Hematopoietic multipotent progenitor cell treated with erythropoietin and hydrocortisone succinate and interleukin-3 and kit ligand, for 6 days (in vitro differentiated cells): ENCODE measurements around the gene GUCY1A1.
A peak's percentile ranks its signal among the peaks of the same experiment; 100 is the strongest.

Experiments used
- DNase-seq: peaks from one replicate; pipeline ENCODE4 v3.0.0-alpha.2; 2015

The GUCY1A1 gene

GRCh38 chr4:155660436-155660835, 6.2 kb upstream of the GUCY1A1 start:
- no peak for DNase-seq

GRCh38 chr4:155665054-155665453, 1.6 kb upstream of the GUCY1A1 start:
- DNase-seq: no peak

- DNase-seq: peak; percentile 74
These were observed 547 bp downstream of the GUCY1A1 start for GRCh38 chr4:155667222-155667567.

GRCh38 chr4:155667568-155668511, 1.2 kb downstream of the GUCY1A1 start:
- DNase-seq: peak; percentile 68

GRCh38 chr4:155668707-155669220, 2.1 kb downstream of the GUCY1A1 start:
- DNase-seq: peak; percentile 63

- no peak for DNase-seq
These were observed 5.7 kb downstream of the GUCY1A1 start for GRCh38 chr4:155672342-155672741.

- DNase-seq: no peak
These were observed 6.9 kb downstream of the GUCY1A1 start for GRCh38 chr4:155673453-155673979.

GRCh38 chr4:155674669-155675071, 8.0 kb downstream of the GUCY1A1 start:
- no peak for DNase-seq

- DNase-seq: peak; percentile 88
These were observed 9.2 kb downstream of the GUCY1A1 start for GRCh38 chr4:155675709-155676429.

- no peak for DNase-seq
These were observed 9.8 kb downstream of the GUCY1A1 start for GRCh38 chr4:155676430-155676825.

GRCh38 chr4:155678011-155678410, 11.4 kb downstream of the GUCY1A1 start:
- no peak for DNase-seq

GRCh38 chr4:155679343-155679742, 12.7 kb downstream of the GUCY1A1 start:
- peak; percentile 46 for DNase-seq

- DNase-seq: peak; percentile 36
These were observed 15.2 kb downstream of the GUCY1A1 start for GRCh38 chr4:155681886-155682285.

- no peak for DNase-seq
These were observed 17.8 kb downstream of the GUCY1A1 start for GRCh38 chr4:155684423-155684822.

- DNase-seq: peak; percentile 44
These were observed 18.4 kb downstream of the GUCY1A1 start for GRCh38 chr4:155684892-155685541.

- no peak for DNase-seq
These were observed 20.8 kb downstream of the GUCY1A1 start for GRCh38 chr4:155687380-155687982.

- no peak for DNase-seq
These were observed 21.6 kb downstream of the GUCY1A1 start for GRCh38 chr4:155688211-155688610.

- no peak for DNase-seq
These were observed 22.2 kb downstream of the GUCY1A1 start for GRCh38 chr4:155688860-155689259.

GRCh38 chr4:155690044-155690837, 23.6 kb downstream of the GUCY1A1 start:
- no peak for DNase-seq

- no peak for DNase-seq
These were observed 25.7 kb downstream of the GUCY1A1 start for GRCh38 chr4:155692361-155692760.

GRCh38 chr4:155693015-155693663, 26.5 kb downstream of the GUCY1A1 start:
- DNase-seq: no peak
